PC-9 (cell line): ENCODE measurements around the gene FEN1.

Source experiments
- EZH2 ChIP-seq: fragments of 200-600 bp; sonication (generic); IDR thresholded peaks from 2 replicates; pipeline ENCODE4 v1.8.0; 2017; ENCODE audit warnings: antibody characterized with exemption, low read depth
- TF ChIP-seq, protein P1 (sequence below): fragments of 200-600 bp; sonication (generic); conservative IDR thresholded peaks from 2 replicates; pipeline ENCODE4 v1.6.1; 2017; ENCODE audit warnings: mixed run types, antibody characterized with exemption, mild to moderate bottlenecking, moderate library complexity

DNA sequence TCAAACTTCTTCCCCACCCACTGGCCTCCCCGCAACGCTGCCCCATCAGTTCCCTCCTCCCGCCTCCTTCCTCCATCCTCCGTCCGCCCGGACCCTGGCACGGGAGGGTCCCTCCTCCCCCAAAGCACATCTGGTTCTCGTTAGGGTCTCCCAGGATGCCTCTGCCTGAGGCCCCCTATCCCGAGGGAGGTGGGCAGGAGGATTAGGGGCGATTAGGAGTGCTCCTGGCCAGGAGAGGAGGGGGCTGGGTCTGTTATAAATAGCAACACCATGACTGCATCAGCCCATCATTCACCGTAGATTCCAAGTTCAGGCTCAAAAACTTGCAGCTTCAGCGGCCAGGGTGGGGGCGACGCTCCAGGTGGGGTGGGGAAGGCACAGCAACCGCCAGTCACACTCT lies 29.9 kb upstream of the FEN1 start:
- TF ChIP-seq, protein P1, sequence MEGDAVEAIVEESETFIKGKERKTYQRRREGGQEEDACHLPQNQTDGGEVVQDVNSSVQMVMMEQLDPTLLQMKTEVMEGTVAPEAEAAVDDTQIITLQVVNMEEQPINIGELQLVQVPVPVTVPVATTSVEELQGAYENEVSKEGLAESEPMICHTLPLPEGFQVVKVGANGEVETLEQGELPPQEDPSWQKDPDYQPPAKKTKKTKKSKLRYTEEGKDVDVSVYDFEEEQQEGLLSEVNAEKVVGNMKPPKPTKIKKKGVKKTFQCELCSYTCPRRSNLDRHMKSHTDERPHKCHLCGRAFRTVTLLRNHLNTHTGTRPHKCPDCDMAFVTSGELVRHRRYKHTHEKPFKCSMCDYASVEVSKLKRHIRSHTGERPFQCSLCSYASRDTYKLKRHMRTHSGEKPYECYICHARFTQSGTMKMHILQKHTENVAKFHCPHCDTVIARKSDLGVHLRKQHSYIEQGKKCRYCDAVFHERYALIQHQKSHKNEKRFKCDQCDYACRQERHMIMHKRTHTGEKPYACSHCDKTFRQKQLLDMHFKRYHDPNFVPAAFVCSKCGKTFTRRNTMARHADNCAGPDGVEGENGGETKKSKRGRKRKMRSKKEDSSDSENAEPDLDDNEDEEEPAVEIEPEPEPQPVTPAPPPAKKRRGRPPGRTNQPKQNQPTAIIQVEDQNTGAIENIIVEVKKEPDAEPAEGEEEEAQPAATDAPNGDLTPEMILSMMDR: no peak
- no peak for TF ChIP-seq EZH2
